Inflammatory macrophage treated with lipopolysaccharide for 4 hours (primary cell): ENCODE results near the gene ATP7A.
"Not testable (repeated sequence)": the region's sequence is repeated elsewhere in the genome, so short reads cannot be mapped to it uniquely, and the experiment has no call there.

ENCODE experiments used
- DNase-seq: peaks from one replicate; pipeline ENCODE4 v3.0.0-alpha.2; 2020

The ATP7A gene

GRCh38 chrX:77910108-77910840 lies at the start of gene ATP7A:
Gene ATP7A (plus strand): TSS chrX:77910693. CDS start chrX:77971642, 60,949 bp downstream.
- peak; percentile 93 for DNase-seq

DNA sequence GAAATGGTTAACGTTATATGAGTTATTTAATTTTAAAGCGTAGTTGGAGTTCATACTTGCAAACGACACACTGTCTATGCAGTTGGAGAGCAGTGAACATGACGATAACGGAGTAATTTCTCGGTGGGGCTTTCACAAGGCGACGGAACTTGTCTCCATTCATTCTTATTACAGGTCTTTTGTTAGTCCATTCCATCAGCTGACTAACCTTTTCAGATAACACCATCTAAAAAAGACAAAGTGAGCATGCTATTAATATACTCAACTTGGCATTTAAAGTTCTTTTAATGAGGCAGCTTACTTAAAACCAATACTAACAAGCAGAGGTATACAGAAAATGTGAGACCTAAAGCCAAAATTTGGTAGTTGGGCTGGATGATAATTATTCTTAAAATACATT lies 35.1 kb upstream of the ATP7A start:
- no peak for DNase-seq

DNA sequence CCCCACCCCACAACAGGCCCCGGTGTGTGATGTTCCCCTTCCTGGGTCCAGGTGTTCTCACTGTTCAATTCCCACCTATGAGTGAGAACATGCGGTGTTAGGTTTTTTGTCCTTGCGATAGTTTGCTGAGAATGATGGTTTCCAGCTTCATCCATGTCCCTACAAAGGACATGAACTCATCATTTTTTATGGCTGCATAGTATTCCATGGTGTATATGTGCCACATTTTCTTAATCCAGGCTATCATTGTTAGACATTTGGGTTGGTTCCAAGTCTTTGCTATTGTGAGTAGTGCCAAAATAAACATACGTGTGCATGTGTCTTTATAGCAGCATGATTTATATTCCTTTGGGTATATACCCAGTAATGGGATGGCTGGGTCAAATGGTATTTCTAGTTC lies 29.1 kb upstream of the ATP7A start:
- not testable (repeated sequence) for DNase-seq

GRCh38 chrX:77892887-77893286 lies 17.6 kb upstream of the ATP7A start:
- DNase-seq = no peak

DNA sequence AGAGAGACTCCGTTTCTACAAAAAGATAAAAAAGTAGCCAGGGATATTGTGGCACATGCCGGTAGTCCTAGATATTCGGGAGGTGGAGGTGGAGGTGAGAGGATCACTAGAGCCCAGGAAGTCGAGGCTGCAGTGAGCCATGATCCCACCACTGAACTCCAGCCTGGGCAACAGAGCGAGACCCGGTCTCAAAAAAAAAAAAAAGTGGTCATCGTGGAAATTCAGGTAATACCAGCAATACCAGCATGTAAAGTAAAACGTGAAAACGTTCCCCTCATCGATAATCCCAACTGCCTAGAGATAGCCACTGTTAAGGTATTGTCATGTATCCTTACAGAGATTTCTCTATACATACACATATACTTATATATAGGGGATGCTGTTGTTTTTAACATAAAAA lies 16.8 kb upstream of the ATP7A start:
- no peak for DNase-seq

- peak; percentile 95 for DNase-seq
These were observed 15.3 kb upstream of the ATP7A start, which contains the start of gene MAGT1 for GRCh38 chrX:77894921-77895886. Gene MAGT1 (minus strand): TSS chrX:77895435. CDS start chrX:77895410, 25 bp downstream.

GRCh38 chrX:77899081-77899828 lies 11.2 kb upstream of the ATP7A start, which contains the start of gene COX7B:
Gene COX7B (plus strand): TSS chrX:77899468. CDS start chrX:77899554, 86 bp downstream.
- peak; percentile 96 for DNase-seq

DNA sequence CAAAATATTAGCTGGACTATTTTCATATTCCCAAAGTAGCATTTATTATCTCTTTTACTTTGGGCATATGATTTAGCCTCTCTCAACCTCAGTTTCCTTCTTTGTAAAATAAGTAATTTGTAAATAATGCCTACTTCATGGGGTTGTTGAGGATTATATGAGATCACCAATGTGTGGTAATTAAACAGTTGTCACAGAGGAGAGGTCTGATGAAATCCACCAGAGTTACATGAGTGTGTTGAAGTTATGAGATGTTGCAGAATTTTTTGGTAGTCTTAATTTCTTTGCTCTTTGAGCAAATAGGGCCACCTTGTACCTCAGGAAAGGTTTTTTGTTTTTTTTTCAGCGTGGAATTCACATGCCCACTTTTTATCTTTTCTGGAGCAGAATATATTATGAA lies 9.8 kb upstream of the ATP7A start:
- DNase-seq = peak; percentile 78

DNA sequence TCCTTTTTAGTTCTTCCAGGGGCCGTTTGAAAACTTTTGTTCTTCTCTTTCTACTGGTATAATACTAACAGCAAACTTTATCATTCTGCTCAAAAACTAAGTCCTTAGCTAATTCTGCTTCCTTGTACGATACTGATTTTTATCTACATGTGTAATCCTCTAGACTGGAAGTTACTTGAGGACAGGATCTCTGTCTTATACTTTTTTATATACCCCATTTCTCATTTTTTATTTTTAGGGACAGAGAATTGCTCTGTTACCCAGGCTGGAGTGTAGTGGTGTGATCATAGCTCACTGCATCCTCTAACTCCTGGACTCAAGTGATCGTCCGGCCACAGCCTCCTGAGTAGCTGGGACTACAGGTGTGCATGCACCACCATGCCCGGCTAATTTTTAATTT lies 9.0 kb upstream of the ATP7A start:
- no peak for DNase-seq

GRCh38 chrX:77917294-77917933 lies 6.9 kb downstream of the ATP7A start:
- DNase-seq = peak; percentile 33

GRCh38 chrX:77918568-77918967 lies 8.1 kb downstream of the ATP7A start:
- DNase-seq = peak; percentile 50

DNA sequence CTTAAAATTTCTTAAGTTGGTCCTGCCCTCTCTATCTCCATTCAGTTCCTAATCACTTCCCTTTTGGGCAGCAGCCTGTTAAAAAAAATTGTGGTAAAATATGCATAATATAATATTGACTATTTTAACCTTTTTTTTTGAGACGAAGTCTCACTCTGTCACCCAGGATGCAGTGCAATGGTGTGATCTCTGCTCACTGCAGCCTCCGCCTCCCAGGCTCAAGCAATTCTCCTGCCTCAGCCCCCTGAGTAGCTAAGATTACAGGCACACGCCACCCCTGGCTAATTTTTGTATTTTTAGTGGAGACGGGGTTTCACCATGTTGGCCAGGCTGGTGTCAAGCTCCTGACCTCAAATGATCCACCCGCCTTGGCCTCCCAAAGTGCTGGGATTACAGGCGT lies 8.9 kb downstream of the ATP7A start:
- DNase-seq = not testable (repeated sequence)

DNA sequence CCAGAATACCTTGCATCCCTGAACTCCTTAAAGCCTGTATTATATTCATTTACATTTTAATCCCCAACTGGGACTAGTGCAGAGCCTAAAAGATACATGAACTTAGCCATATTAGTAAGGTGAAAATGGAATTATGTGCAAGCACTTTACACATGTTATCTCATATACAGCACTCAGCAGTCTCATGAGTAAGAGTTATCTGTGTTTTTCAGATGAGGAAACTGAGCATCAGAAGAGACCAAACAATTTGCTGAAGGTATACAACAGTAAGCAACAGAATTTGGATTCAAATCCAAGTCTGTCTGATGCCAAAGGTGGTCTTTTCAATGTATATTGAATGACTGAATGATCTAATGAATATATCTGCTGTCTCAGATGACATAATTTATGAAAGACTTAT lies 12.3 kb downstream of the ATP7A start:
- no peak for DNase-seq

- DNase-seq = no peak
These were observed 13.9 kb downstream of the ATP7A start for GRCh38 chrX:77924320-77924859.

- DNase-seq = no peak
These were observed 15.3 kb downstream of the ATP7A start for GRCh38 chrX:77925764-77926163.

DNA sequence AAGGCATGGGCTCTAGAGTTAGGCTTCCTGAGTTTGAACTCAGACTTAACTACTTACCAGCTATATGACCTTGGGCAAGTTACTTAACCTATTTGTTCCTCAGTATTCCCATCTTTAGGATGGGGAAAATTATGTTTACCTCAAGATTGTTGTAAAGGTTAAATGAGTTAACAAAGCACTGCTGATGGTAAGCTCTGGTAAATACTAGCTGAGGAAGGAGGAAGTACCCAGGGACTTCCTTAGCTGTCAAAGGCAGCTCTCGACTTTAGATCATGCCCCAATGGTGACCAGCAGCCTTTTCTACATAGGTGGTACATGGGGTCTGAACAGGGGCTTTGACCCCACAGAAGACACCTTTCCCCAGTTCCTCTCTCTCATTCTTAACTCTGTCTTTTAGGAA lies 20.1 kb downstream of the ATP7A start:
- no peak for DNase-seq

DNA sequence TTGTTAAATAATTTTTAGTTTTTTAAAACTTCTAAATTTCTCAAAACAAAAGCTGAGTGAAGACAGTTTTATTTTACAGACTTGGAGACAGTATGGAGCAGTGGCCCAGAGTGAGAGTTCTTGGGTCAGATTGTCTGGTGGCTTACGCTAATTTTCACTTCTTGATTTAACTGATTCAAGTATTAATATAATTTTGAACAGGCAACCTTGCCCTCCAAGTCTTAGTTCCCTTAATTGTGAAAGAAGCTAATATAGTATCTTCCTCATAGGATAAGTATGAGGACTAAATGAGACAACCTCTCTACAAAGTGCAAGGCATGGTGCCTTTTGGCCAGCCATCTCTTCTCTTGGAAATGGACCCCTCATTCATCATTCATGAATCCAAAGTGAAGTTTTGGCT lies 25.4 kb downstream of the ATP7A start:
- DNase-seq = peak; percentile 44

GRCh38 chrX:77936299-77936698 lies 25.8 kb downstream of the ATP7A start:
- DNase-seq = no peak

GRCh38 chrX:77937291-77937690 lies 26.8 kb downstream of the ATP7A start:
- DNase-seq = no peak

DNA sequence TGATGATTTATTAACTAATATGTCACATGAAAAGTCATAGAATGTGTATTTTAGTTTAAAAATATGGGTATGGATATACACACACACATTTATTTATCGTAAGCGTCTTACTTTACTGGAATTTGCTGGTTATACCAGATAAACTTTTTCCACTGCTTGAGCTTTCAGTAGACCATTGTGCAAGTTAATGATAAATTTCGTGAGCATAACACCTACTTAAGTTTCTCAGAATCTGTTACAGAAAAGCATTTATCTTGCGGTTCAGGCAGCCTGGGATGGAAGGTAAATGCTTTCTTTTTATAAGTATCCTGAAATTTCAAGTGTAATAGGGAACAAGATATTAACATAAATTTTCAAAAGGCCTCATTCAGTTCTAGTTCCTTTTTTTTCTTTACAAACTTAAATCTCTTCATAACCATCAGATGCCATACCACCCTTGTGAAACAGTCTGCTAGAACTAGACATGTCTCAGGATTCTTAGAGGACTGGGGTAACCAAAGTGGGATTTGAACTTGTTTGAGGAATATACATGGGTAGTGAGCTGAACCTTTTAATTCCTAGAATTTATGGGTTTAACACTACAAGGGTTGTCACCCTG lies 27.7 kb downstream of the ATP7A start:
- DNase-seq = peak; percentile 46

- DNase-seq = not testable (repeated sequence)
These were observed 34.5 kb downstream of the ATP7A start for GRCh38 chrX:77945031-77945430.
